HCT116 (cell line): ENCODE results near the gene NUDT8. TPM values are rescaled to one million over a fixed set of nuclear protein-coding genes. Genes with fewer than 3 reads are reported as not detected.

Experiments used
- ATAC-seq: fragments of 200-7000 bp; cut with Tn5 transposase; 2 replicates; pipeline ENCODE4 v1.9.1; 2020; ENCODE audit warnings: mild to moderate bottlenecking, moderate library complexity
- BruUV-seq: library from RNA; stranded (reverse); fragments of 400-500 nt; replicated peaks from 2 replicates; lab custom pipeline; 2021; lab: Mats Ljungman, UMichigan
- CTCF ChIA-PET: fragments of 300-600 bp; sonication (Branson Sonifier 250); formaldehyde crosslinking; loops from one replicate; lab custom pipeline; 2021; ENCODE audit warnings: antibody characterized with exemption; lab: Charles Lee
- POLR2A ChIA-PET: fragments of 300-600, 350-600 bp; sonication (Branson Sonifier 250); formaldehyde crosslinking; loops from one replicate; lab custom pipeline; 2021; ENCODE audit warnings: antibody characterized with exemption; lab: Charles Lee
- RAD21 ChIA-PET, 2 experiments: fragments of 300-600 bp; sonication (Branson Sonifier 250); formaldehyde crosslinking; loops; one replicate each; lab custom pipeline; 2023; ENCODE audit warnings: low total read pairs in 2 of 2; ENCODE audit not compliant: uncharacterized antibody in 2 of 2, unreplicated experiment in 2 of 2, low non-redundant PET in 1 of 2; lab: Charles Lee
- DNase-seq: peaks from one replicate; pipeline ENCODE4 v3.0.0-alpha.2; 2010; ENCODE audit warnings: low read depth, low spot score
- H2AFZ ChIP-seq: fragments of 200-600 bp; shearing (Covaris generic), sonication (generic); 2 replicates; pipeline ENCODE4 v1.6.1; 2017; ENCODE audit warnings: low read depth, mixed run types, mixed read lengths, antibody characterized with exemption, low read length; ENCODE audit not compliant: poor library complexity, severe bottlenecking
- H3K27ac ChIP-seq: 2 replicates; pipeline ENCODE4 v1.5.1; 2012; ENCODE audit warnings: low read depth, low read length
- H3K27me3 ChIP-seq: fragments of 200-600 bp; sonication (generic); 2 replicates; pipeline ENCODE4 v1.6.1; 2016; ENCODE audit warnings: mixed run types, low read length, mixed read lengths; ENCODE audit not compliant: insufficient read depth
- H3K36me3 ChIP-seq, 2 experiments: fragments of 200-500 bp in 1 of 2; fragments of 200-600 bp in 1 of 2; sonication (Bioruptor generic) in 1 of 2; sonication (generic) in 1 of 2; 2 replicates each; pipeline versions ENCODE4 v1.5.1 to v1.6.1; 2014 to 2016; ENCODE audit warnings: low read length in 2 of 2, inconsistent platforms in 1 of 2, mixed read lengths in 1 of 2, mixed run types in 1 of 2; ENCODE audit not compliant: insufficient read depth in 2 of 2, control insufficient read depth in 1 of 2
- H3K4me1 ChIP-seq, 2 experiments: fragments of 200-600 bp in 1 of 2; sonication (generic) in 1 of 2; 2 replicates each; pipeline versions ENCODE4 v1.5.1 to v1.6.1; 2012 to 2017; ENCODE audit warnings: low read length in 2 of 2, inconsistent platforms in 1 of 2, mild to moderate bottlenecking in 1 of 2, mixed read lengths in 1 of 2, mixed run types in 1 of 2, moderate library complexity in 1 of 2; ENCODE audit not compliant: insufficient read depth in 2 of 2, control insufficient read depth in 1 of 2
- H3K4me2 ChIP-seq: fragments of 200-600 bp; sonication (generic); 2 replicates; pipeline ENCODE4 v1.6.1; 2017; ENCODE audit warnings: mixed run types, low read length, mixed read lengths
- H3K4me3 ChIP-seq, 2 experiments: fragments of 200-600 bp in 1 of 2; sonication (generic) in 1 of 2; replicated peaks in 1 of 2; 2 replicates each; pipeline ENCODE4 v1.5.1; 2011 to 2016; ENCODE audit warnings: low read length in 2 of 2, control low read depth in 1 of 2, low read depth in 1 of 2, mild to moderate bottlenecking in 1 of 2, mixed read lengths in 1 of 2, mixed run types in 1 of 2
- H3K79me2 ChIP-seq: fragments of 200-600 bp; sonication (generic); 2 replicates; pipeline ENCODE4 v1.6.1; 2017; ENCODE audit warnings: mild to moderate bottlenecking, mixed run types, low read length, moderate library complexity, mixed read lengths; ENCODE audit not compliant: insufficient read depth
- H3K9ac ChIP-seq: fragments of 200-600 bp; sonication (generic); 2 replicates; pipeline ENCODE4 v1.6.1; 2016; ENCODE audit warnings: low read length, mixed read lengths
- H3K9me2 ChIP-seq: fragments of 200-600 bp; sonication (generic), shearing (Covaris generic); 2 replicates; pipeline ENCODE4 v1.6.1; 2017; ENCODE audit warnings: mixed run types, mild to moderate bottlenecking, moderate library complexity; ENCODE audit not compliant: insufficient read depth
- H3K9me3 ChIP-seq, 2 experiments: fragments of 200-500 bp in 1 of 2; fragments of 200-600 bp in 1 of 2; sonication (Bioruptor generic) in 1 of 2; sonication (generic) in 1 of 2; 2 replicates each; pipeline ENCODE4 v1.6.1; 2014 to 2017; ENCODE audit warnings: low read length in 2 of 2, mixed read lengths in 2 of 2, inconsistent platforms in 1 of 2, low read depth in 1 of 2, mild to moderate bottlenecking in 1 of 2, mixed run types in 1 of 2, moderate library complexity in 1 of 2; ENCODE audit not compliant: control insufficient read depth in 1 of 2, insufficient read depth in 1 of 2
- H4K20me1 ChIP-seq: fragments of 200-600 bp; sonication (generic), shearing (Covaris generic); 2 replicates; pipeline ENCODE4 v1.6.1; 2017; ENCODE audit warnings: mixed run types, mild to moderate bottlenecking, moderate library complexity; ENCODE audit not compliant: insufficient read depth
- CBX3 ChIP-seq: IDR thresholded peaks from 2 replicates; pipeline ENCODE4 v1.6.1; 2012; ENCODE audit warnings: low read depth
- CEBPB ChIP-seq: IDR thresholded peaks from 2 replicates; pipeline ENCODE4 v1.6.1; 2012; ENCODE audit warnings: low read depth
- ELF1 ChIP-seq: IDR thresholded peaks from 2 replicates; pipeline ENCODE4 v1.6.1; 2012; ENCODE audit warnings: low read depth, borderline replicate concordance
- EZH2phosphoT487 ChIP-seq: fragments of 200-600 bp; IDR thresholded peaks from 2 replicates; pipeline ENCODE4 v1.6.1; 2018; ENCODE audit warnings: antibody characterized with exemption, borderline replicate concordance
- MAX ChIP-seq: IDR thresholded peaks from 2 replicates; pipeline ENCODE4 v1.6.1; 2012
- POLR2A ChIP-seq: IDR thresholded peaks from 2 replicates; pipeline ENCODE4 v1.7.0; 2011; ENCODE audit warnings: borderline replicate concordance; ENCODE audit not compliant: insufficient read depth, insufficient read length; ENCODE audit errors: extremely low read depth
- POLR2AphosphoS5 ChIP-seq: IDR thresholded peaks from 2 replicates; pipeline ENCODE4 v1.6.1; 2011; ENCODE audit warnings: mild to moderate bottlenecking, low read depth, low read length, moderate library complexity
- REST ChIP-seq: IDR thresholded peaks from 2 replicates; pipeline ENCODE4 v1.6.1; 2012; ENCODE audit warnings: low read depth
- SRF ChIP-seq: IDR thresholded peaks from 2 replicates; pipeline ENCODE4 v1.6.1; 2012; ENCODE audit warnings: low read depth
- TCF7L2 ChIP-seq: IDR thresholded peaks from 2 replicates; pipeline ENCODE4 v1.7.0; 2011; ENCODE audit warnings: borderline replicate concordance, inconsistent platforms; ENCODE audit not compliant: insufficient read depth, insufficient read length; ENCODE audit errors: extremely low read depth
- YY1 ChIP-seq: IDR thresholded peaks from 2 replicates; pipeline ENCODE4 v1.6.1; 2011; ENCODE audit warnings: low read length, low read depth, moderate library complexity, mild to moderate bottlenecking; ENCODE audit not compliant: insufficient replicate concordance; ENCODE audit errors: extremely low read depth
- ZFX ChIP-seq: fragments of 450-650 bp; IDR thresholded peaks from 2 replicates; pipeline ENCODE4 v1.6.1; 2017
- intact Hi-C: fragments of 100-400 bp; cut with micrococcal nuclease; formaldehyde crosslinking; loops from 2 replicates; pipeline ENCODE4 v1.10.0; 2022
- total RNA-seq: library from RNA; stranded (reverse); gene quantifications from one replicate; pipeline ENCODE4 v1.2.1, GENCODE V29; 2021; ENCODE audit not compliant: unreplicated experiment

Gene NUDT8
- total RNA-seq, 1 experiment from 2014 or later, result 18.7 TPM

GRCh38 chr11:67634366-67635230 is 4.9 kb upstream of the NUDT8 start:
- CTCF ChIA-PET, result no interaction called here
- H3K9me3 ChIP-seq, result no peaks in the 10 kb centered on the region
- POLR2A ChIA-PET, result no interaction called here
- ATAC-seq (no peak), DNase-seq (no peak)
- H2AFZ ChIP-seq, result no peak overlapping the region
- no peaks in the 10 kb centered on the region for H3K9me2 ChIP-seq
- RAD21 ChIA-PET, result interaction anchor here (0.6 to 0.8 kb wide), 2 partner anchors 30 to 566 kb away, joined by 3 read pairs; no protein-coding TSS in a partner anchor
- intact Hi-C loops, result loop anchor here (10.0 kb wide), 1 partner anchor 80 kb away; no protein-coding TSS in a partner anchor
- no peak overlapping the region for H3K27ac ChIP-seq
- H3K9ac ChIP-seq, result no peak overlapping the region
- H3K79me2 ChIP-seq, result no peaks in the 10 kb centered on the region
- no peaks in the 10 kb centered on the region for H3K36me3 ChIP-seq
- TF ChIP-seq CBX3, result no peak
- TF ChIP-seq MAX, result no peak
- TF ChIP-seq POLR2AphosphoS5, result no peak
- TF ChIP-seq YY1, result no peak
- no peak for TF ChIP-seq CEBPB
- no peak for TF ChIP-seq EZH2phosphoT487
- TF ChIP-seq POLR2A, result no peak
- TF ChIP-seq, all 23 proteins: peak for 0
- no peak overlapping the region for H3K4me3 ChIP-seq
- no peak overlapping the region for H3K4me2 ChIP-seq
- no TSS peak for BruUV-seq
- peaks cover 5 to 14% of the 10 kb centered on the region in 2 experiments; a peak in 3 of 4 replicates for H3K4me1 ChIP-seq
- H3K27me3 ChIP-seq, result no peaks in the 10 kb centered on the region
- H4K20me1 ChIP-seq, result no peaks in the 10 kb centered on the region

DNA sequence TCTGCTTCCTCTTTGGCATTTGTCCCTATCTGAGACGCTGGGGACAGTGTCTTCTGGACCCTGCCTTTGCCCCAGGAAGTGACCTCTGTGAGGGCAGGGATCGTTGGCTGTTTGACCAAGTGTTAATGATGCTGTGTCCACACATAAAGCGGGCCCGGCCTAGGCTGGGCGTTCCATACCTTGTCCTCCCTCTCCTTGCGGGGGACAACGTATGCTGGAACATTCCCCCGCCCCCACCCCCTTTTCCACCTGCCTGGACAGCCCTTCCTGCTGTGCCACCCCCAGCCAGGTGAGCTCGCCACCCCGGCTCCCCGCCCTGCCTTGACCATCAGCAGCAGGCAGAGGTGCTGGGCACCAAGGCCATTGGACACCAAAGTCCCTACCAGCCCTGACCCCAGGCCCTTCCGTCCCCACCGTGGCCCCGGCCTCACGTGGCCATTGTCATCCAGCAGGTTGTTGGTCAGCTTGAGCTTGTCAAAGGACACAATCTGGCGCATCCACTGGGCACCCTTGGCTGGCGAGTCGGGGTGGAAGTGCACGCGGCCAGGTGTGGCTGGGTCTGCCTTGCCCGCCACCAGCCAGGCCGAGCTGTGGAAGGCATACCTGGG is 4.1 kb upstream of the NUDT8 start:
- no peak overlapping the region for H2AFZ ChIP-seq

More for the DNA sequence above, 4.1 kb upstream of the NUDT8 start:
- ATAC-seq (no peak), DNase-seq (no peak)
- Histone ChIP-seq H3K36me3 (no peaks in the 10 kb centered on the region), H3K9me3 (no peaks in the 10 kb centered on the region), H3K4me3 (no peak overlapping the region), H4K20me1 (no peaks in the 10 kb centered on the region), H3K4me1 (peaks cover 5 to 21% of the 10 kb centered on the region in 2 experiments; a peak in 3 of 4 replicates), H3K27me3 (no peaks in the 10 kb centered on the region), H3K9me2 (no peaks in the 10 kb centered on the region), H3K27ac (no peak overlapping the region), H3K9ac (no peak overlapping the region), H3K4me2 (no peak overlapping the region), H3K79me2 (no peaks in the 10 kb centered on the region)
- POLR2A ChIA-PET, result no interaction called here
- BruUV-seq, result no TSS peak
- intact Hi-C loops, result loop anchor here (10.0 kb wide), 1 partner anchor 81 kb away; no protein-coding TSS in a partner anchor
- RAD21 ChIA-PET, result no interaction called here
- CTCF ChIA-PET, result no interaction called here
- TF ChIP-seq ZFX, result no peak
- TF ChIP-seq EZH2phosphoT487, result no peak
- no peak for TF ChIP-seq YY1
- no peak for TF ChIP-seq ELF1
- no peak for TF ChIP-seq TCF7L2
- no peak for TF ChIP-seq POLR2AphosphoS5
- TF ChIP-seq CEBPB, result no peak
- TF ChIP-seq REST, result no peak
- no peak for TF ChIP-seq SRF
